Cardiac fibroblast (primary cell): ENCODE measurements around the gene ZNF275.

Experiments
- DNase-seq, 2 donors: peaks; one replicate each; pipeline versions ENCODE4 v3.0.0 to v3.0.0-alpha.2; 2010; ENCODE audit warnings: low read depth in 2 of 2
- H3K4me3 ChIP-seq, 2 donors: replicated peaks in 1 of 2; 1 replicate in 1 of 2; 2 replicates in 1 of 2; pipeline ENCODE4 v1.5.1; 2011; ENCODE audit warnings: low read depth in 2 of 2, low read length in 2 of 2, mild to moderate bottlenecking in 2 of 2, moderate library complexity in 1 of 2
- CTCF ChIP-seq: IDR thresholded peaks from one replicate; pipeline ENCODE4 v1.5.1; 2011; ENCODE audit warnings: low read depth, mild to moderate bottlenecking, low read length, inconsistent platforms

ZNF275 gene

GRCh38 chrX:153303276-153304262 lies 30.4 kb upstream of the ZNF275 start:
- TF ChIP-seq CTCF, result no peak
- DNase-seq, result no peak

GRCh38 chrX:153304988-153305736 lies 28.8 kb upstream of the ZNF275 start:
- DNase-seq, result no peak
- TF ChIP-seq CTCF, result no peak
- H3K4me3 ChIP-seq, result no peak overlapping the region

More at GRCh38 chrX:153303276-153304262, 30.4 kb upstream of the ZNF275 start:
- H3K4me3 ChIP-seq, result no peak overlapping the region

GRCh38 chrX:153305972-153306371 lies 28.0 kb upstream of the ZNF275 start:
- H3K4me3 ChIP-seq, result no peak overlapping the region
- DNase-seq, result no peak
- no peak for TF ChIP-seq CTCF

- no peak for DNase-seq
- H3K4me3 ChIP-seq, result no peak overlapping the region
- no peak for TF ChIP-seq CTCF
These were observed 27.3 kb upstream of the ZNF275 start for GRCh38 chrX:153306527-153307115.

- DNase-seq, result peak in 1 of 2 donors; percentile 0
- no peak for TF ChIP-seq CTCF
- no peak overlapping the region for H3K4me3 ChIP-seq
These were observed 26.4 kb upstream of the ZNF275 start for GRCh38 chrX:153307276-153308178.

- TF ChIP-seq CTCF, result no peak
- DNase-seq, result no peak
- no peak overlapping the region for H3K4me3 ChIP-seq
These were observed 23.1 kb upstream of the ZNF275 start for GRCh38 chrX:153310901-153311300.
